Measurements from ENCODE around the gene NAV2. TPM values are rescaled to one million over a fixed set of nuclear protein-coding genes. Genes with fewer than 3 reads are reported as not detected.

NAV2 gene
- total RNA-seq, 1 experiment from 2014 or later: 46.3 TPM

- Mint-ChIP-seq H3K9me3 (no peaks in the 10 kb centered on the region), H3K4me3 (no peak overlapping the region), H3K27me3 (ENCODE audit: low read depth) (no peaks in the 10 kb centered on the region; the same call in 1 of the 2 replicates), H3K27ac (no peak overlapping the region), H3K4me1 (peaks cover 0 to 2% of the 10 kb centered on the region in 2 experiments; a peak in 2 of 4 replicates), H3K36me3 (ENCODE audit: insufficient read depth in 1 of 3, low read depth in 3 of 3) (peaks cover 24 to 36% (median 32%) of the 10 kb centered on the region in 3 experiments; a peak in 6 of 7 replicates)
- no CpG with 5 or more reads among the region's 3 CpGs for WGBS (ENCODE audit: extremely low coverage, insufficient read length, low lambda C conversion rate)
- peak; percentile 18 for DNase-seq
- Histone ChIP-seq H3K56ac (ENCODE audit: insufficient read length, low read depth, low read length) (no peak overlapping the region), H3K18ac (ENCODE audit: insufficient read length, low read depth, low read length) (no peak overlapping the region), H3K14ac (ENCODE audit: insufficient read depth, low read length) (no peak overlapping the region), H4K20me1 (ENCODE audit: control insufficient read depth, insufficient read depth, insufficient read length) (no peaks in the 10 kb centered on the region), H2BK15ac (ENCODE audit: low read depth, low read length) (no peak overlapping the region), H2BK120ac (ENCODE audit: low read depth, low read length, poor library complexity, severe bottlenecking) (no peak overlapping the region), H3T11ph (ENCODE audit: low read length) (no peak overlapping the region), H4K8ac (replicated peaks; ENCODE audit: insufficient read length, low read depth, low read length) (no peak overlapping the region), H3K4ac (ENCODE audit: low read depth, low read length) (no peak overlapping the region), H3K27me3 (ENCODE audit: insufficient read depth, low read length) (no peaks in the 10 kb centered on the region), H2BK5ac (ENCODE audit: insufficient read length, low read length) (no peak overlapping the region), H4K91ac (ENCODE audit: insufficient read length, low read depth, low read length) (no peak overlapping the region), H3K23me2 (ENCODE audit: insufficient read length, low read depth, low read length, poor library complexity, severe bottlenecking) (no peaks in the 10 kb centered on the region), H3K27ac (ENCODE audit: insufficient read length, low read depth, low read length) (no peak overlapping the region), H3K79me1 (ENCODE audit: insufficient read depth, low read depth, low read length, poor library complexity, severe bottlenecking) (no peaks in the 10 kb centered on the region), H3K79me2 (ENCODE audit: insufficient read depth, low read length) (no peaks in the 10 kb centered on the region), H4K5ac (ENCODE audit: insufficient read length, low read depth, low read length) (no peak overlapping the region), H2BK12ac (ENCODE audit: insufficient read length, low read depth, low read length) (no peak overlapping the region), H3K23ac (ENCODE audit: insufficient read length, low read depth, low read length) (no peak overlapping the region), H3K9ac (ENCODE audit: extremely low read depth, insufficient read length, low read length) (no peak overlapping the region), H2AFZ (ENCODE audit: low read length) (no peak overlapping the region), H2BK20ac (ENCODE audit: low read depth, low read length, poor library complexity, severe bottlenecking) (no peak overlapping the region), H2AK5ac (ENCODE audit: insufficient read length, low read length) (no peak overlapping the region), H3K9me3 (ENCODE audit: control insufficient read depth, low read depth, low read length) (no peaks in the 10 kb centered on the region), H3K4me2 (ENCODE audit: insufficient read depth, insufficient read length, low read length) (no peak overlapping the region), H3K4me1 (ENCODE audit: insufficient read depth, low read length) (no peaks in the 10 kb centered on the region)
- TF ChIP-seq, protein P1, sequence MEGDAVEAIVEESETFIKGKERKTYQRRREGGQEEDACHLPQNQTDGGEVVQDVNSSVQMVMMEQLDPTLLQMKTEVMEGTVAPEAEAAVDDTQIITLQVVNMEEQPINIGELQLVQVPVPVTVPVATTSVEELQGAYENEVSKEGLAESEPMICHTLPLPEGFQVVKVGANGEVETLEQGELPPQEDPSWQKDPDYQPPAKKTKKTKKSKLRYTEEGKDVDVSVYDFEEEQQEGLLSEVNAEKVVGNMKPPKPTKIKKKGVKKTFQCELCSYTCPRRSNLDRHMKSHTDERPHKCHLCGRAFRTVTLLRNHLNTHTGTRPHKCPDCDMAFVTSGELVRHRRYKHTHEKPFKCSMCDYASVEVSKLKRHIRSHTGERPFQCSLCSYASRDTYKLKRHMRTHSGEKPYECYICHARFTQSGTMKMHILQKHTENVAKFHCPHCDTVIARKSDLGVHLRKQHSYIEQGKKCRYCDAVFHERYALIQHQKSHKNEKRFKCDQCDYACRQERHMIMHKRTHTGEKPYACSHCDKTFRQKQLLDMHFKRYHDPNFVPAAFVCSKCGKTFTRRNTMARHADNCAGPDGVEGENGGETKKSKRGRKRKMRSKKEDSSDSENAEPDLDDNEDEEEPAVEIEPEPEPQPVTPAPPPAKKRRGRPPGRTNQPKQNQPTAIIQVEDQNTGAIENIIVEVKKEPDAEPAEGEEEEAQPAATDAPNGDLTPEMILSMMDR (conservative IDR thresholded peaks at IDR 0.05): no peak
Observed at GRCh38 chr11:20122131-20122530, 409.5 kb downstream of the NAV2 start.
